Endothelial cell of umbilical vein (primary cell): ENCODE data around the gene GH1.

Experiments used
- EZH2 ChIP-seq: IDR thresholded peaks from 2 replicates; pipeline ENCODE4 v1.6.1; 2012; ENCODE audit warnings: borderline replicate concordance, low read depth, mild to moderate bottlenecking, moderate library complexity, low read length, inconsistent platforms; ENCODE audit not compliant: severe bottlenecking
- JUN ChIP-seq: IDR thresholded peaks from 2 replicates; pipeline ENCODE4 v1.6.1; 2011; ENCODE audit warnings: borderline replicate concordance, low read depth; ENCODE audit not compliant: insufficient read length, insufficient read depth
- MYC ChIP-seq: IDR thresholded peaks from one replicate; pipeline ENCODE4 v1.6.1; 2011; ENCODE audit warnings: mild to moderate bottlenecking, low read depth, low read length
- POLR2A ChIP-seq: IDR thresholded peaks from 2 replicates; pipeline ENCODE4 v1.6.1; 2012; ENCODE audit warnings: low read depth, mild to moderate bottlenecking, control low read depth, low read length
- POLR2AphosphoS5 ChIP-seq: IDR thresholded peaks from 2 replicates; pipeline ENCODE4 v1.6.1; 2012; ENCODE audit warnings: low read depth, mild to moderate bottlenecking, control low read depth, low read length, moderate library complexity; ENCODE audit not compliant: insufficient read depth
- TF ChIP-seq, protein P1 (sequence below), 2 donors: IDR thresholded peaks; 1 replicate in 1 of 2; 2 replicates in 1 of 2; pipeline ENCODE4 v1.5.1; 2011; ENCODE audit warnings: low read length in 2 of 2, mild to moderate bottlenecking in 2 of 2, moderate library complexity in 2 of 2, control low read depth in 1 of 2, inconsistent platforms in 1 of 2, low read depth in 1 of 2; ENCODE audit not compliant: insufficient read depth in 1 of 2; ENCODE audit errors: extremely low read depth in 1 of 2
- TF ChIP-seq, protein P2 (sequence below): IDR thresholded peaks from 2 replicates; pipeline ENCODE4 v1.6.1; 2011; ENCODE audit not compliant: insufficient read depth, insufficient read length

DNA sequence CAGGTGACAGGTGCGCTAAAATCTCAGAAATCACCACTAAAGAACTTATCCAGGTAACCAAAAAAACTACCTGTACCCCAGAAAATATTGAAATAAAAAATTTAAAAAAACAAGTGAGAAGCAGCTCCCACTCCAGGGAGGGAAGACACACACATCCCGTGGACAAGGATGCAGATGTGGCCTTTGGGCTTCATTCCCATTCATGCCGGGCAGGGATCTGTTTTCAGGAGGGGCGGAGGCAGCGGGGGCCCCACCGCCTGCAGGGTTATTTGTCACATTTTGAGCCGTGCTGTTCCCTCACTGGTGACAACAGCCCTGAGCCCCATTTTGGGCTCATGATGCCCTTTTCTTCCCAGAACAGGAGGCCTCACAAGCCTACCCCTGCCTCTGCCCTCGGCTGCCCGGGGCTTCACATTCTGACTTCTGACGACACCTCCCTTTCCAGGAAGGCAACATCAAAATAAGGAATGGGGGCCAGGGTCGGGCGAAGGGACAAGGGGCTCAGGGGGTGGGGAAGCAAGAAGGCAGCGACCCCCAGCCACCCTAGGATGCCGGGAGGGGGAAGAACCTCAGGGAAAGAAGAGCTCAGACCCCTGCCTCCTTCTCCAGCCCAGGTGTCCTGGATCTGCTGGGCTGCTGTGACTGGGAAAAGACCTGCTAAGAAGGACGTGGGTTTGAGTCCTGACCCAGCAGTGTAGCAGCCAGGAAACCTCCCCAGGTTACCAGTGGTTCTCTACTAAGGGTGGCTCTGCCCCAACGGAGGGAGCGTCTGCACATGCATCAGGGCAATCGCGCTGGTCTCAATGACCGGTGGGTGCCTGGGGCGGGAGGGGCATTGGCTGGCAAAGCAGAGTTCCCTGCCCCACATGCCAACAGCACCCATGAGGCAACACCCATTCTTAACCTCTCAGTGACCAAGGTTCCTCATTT, 15.8 kb upstream of the GH1 start:
- TF ChIP-seq, protein P1, sequence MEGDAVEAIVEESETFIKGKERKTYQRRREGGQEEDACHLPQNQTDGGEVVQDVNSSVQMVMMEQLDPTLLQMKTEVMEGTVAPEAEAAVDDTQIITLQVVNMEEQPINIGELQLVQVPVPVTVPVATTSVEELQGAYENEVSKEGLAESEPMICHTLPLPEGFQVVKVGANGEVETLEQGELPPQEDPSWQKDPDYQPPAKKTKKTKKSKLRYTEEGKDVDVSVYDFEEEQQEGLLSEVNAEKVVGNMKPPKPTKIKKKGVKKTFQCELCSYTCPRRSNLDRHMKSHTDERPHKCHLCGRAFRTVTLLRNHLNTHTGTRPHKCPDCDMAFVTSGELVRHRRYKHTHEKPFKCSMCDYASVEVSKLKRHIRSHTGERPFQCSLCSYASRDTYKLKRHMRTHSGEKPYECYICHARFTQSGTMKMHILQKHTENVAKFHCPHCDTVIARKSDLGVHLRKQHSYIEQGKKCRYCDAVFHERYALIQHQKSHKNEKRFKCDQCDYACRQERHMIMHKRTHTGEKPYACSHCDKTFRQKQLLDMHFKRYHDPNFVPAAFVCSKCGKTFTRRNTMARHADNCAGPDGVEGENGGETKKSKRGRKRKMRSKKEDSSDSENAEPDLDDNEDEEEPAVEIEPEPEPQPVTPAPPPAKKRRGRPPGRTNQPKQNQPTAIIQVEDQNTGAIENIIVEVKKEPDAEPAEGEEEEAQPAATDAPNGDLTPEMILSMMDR (IDR thresholded peaks at IDR 0.05; ENCODE audit: extremely low read depth in 1 of 2, insufficient read depth in 1 of 2, low read depth in 1 of 2, low read length in 2 of 2) = no peak
- TF ChIP-seq, protein P2, sequence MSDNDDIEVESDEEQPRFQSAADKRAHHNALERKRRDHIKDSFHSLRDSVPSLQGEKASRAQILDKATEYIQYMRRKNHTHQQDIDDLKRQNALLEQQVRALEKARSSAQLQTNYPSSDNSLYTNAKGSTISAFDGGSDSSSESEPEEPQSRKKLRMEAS = no peak
- TF ChIP-seq POLR2A = no peak
- no peak for TF ChIP-seq MYC
- TF ChIP-seq JUN = no peak
- no peak for TF ChIP-seq EZH2
- TF ChIP-seq POLR2AphosphoS5 = no peak
